Activated T-helper 9 cell treated with anti-CD3 and anti-CD28 coated beads, Interleukin-2, amount 50 U/mL, for 16 hours (primary cell): ENCODE results near the gene GADD45A.
A peak's percentile ranks its signal among the peaks of the same experiment; 100 is the strongest.
"Not testable (repeated sequence)": the region's sequence is repeated elsewhere in the genome, so short reads cannot be mapped to it uniquely, and the experiment has no call there.

ENCODE experiments used
- DNase-seq: peaks from one replicate; pipeline ENCODE4 v3.0.0-alpha.2; 2020; ENCODE audit warnings: low read depth

The GADD45A gene

GRCh38 chr1:67685067-67685557 lies at the start of gene GADD45A:
TSS of gene GADD45A (plus strand) at chr1:67685201. CDS start at chr1:67685495, 294 bp downstream.
- DNase-seq, result peak; percentile 85

GRCh38 chr1:67636146-67636545 lies 48.9 kb upstream of the GADD45A start:
- DNase-seq, result no peak

DNA sequence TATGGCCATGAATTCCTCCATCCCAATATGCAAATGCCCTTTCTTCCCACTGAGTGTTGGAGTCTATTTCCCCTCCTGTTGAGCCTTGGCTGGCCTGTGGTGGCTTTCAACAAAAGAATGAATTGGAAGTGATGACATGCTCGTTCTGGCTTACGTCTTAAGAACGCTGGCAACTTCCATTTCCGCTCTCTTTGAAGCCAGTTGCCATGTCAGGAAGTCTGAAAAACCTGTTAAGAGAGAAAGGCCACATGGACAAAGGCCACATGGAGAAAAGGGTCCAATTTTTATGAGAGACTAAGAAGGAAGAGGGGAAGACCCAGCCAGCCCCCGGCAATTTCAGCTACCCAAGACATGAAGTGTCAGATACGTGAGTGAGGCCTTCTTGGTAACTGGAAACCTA lies 45.6 kb upstream of the GADD45A start:
- DNase-seq, result no peak

DNA sequence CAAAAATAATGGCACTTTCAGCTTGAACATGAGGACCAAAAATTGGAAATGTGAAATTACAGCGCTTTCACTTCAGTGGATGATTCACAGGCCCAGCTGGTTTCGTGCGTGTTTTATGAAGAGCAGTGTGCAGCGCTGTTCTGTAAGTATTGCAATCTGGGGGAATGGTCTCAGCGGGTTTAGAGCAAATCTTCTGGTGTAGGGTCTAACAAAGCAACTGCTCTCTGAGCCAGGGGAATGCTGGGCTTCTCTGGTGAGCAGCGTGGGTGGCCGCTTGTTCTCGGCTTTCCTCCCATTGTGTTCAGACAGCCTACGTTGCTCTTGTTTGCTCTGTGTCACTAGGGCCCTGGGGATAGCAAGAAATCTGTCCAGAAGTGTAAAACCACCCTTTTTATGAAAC lies 42.4 kb upstream of the GADD45A start:
- no peak for DNase-seq

DNA sequence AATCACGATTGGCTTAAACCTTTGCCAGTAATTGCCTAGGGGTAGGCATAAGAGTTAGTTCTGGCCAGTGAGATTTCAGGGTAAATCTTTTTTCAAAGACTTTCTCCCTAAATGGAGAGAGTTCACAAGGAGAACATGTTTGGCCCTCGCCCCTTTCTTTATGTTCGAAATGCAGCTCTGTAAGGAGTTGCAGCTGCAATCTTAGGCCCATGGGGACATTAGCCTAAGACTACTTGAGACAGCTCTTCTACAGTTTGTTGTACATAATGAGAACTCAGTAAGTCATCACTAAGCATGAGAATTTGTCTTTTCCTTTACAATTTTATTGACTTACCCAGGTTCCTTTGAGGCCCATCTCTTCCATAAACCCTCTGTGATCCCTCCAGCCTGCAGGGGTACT lies 40.4 kb upstream of the GADD45A start:
- no peak for DNase-seq

GRCh38 chr1:67645495-67646144 lies 39.4 kb upstream of the GADD45A start:
- DNase-seq, result no peak

DNA sequence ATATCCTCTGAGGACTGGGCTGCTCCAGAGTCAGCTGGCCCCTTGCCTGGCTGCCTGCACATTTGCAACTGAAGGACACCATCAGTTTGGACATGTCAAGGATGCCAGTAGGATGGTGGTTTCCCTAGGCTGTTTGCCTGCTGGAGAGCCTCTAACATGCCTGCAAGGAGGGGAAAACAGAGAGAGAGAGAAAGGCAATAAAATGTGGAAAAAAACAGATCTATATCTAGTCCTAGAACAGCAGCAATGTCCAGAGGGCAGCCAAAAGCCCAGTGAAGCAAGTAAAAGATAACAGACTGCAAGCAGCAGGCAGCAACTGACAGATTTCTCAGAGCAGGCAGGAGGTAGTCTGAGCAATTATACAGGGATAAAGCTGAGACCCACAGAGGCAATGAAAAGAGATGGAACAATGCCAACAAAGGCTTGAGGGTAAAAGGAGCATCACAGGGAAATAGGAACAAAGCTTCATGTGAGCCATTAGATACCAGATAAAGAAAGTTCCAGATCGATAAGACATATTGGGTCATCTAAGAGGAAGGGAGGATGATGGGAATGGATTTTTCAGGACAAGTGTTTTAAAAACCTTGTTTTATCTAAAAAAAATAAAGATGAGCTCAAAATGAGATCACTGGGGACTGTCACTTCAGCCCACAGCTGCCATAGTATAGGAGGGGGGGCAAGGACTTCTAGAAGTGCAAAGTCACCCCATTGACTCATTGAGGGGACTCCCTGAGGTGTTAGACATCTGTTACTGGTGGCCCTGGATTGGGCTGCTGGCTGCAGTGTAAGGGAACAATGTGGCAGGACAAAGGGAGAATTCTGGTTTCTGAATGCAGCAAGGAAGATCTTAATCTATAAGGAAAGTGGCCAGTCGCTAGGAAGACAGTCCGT lies 38.6 kb upstream of the GADD45A start:
- no peak for DNase-seq

DNA sequence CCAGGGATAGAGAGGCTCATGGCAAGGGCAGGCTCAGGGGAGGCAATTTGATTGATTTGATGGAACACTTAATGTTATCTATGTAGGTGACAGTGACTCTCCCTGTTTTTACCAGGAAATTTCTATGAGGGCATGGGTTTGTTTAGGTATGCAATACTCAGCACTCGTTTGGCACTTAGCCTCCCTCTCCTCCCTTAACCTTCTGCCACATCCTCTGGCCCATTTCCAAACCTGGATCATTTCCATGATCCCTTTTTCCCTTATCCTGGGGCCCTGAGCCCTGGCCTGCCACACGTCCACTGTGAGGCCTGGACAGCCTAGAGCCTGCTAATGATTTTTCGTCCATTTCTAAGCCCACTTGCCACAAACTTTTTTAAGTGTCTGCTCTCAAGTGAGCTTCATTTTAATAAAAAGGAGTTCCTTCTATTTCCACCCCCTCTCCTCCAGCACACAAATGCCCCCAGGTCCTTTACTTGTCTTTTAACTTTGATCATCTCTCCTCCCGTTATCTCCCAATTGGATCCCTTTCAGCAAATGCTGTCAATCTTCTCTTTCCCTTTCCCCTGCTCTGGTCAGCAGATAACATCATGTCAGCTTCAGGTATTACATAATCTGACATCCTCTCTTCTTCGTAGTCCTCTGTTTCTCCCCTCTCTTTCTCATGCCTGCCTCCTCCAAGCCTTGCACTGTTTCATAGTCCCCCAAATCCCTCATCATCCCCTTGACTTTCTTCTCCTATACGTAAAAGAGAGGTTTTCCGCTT lies 37.8 kb upstream of the GADD45A start:
- DNase-seq, result no peak

GRCh38 chr1:67647814-67648358 lies 37.1 kb upstream of the GADD45A start:
- no peak for DNase-seq

DNA sequence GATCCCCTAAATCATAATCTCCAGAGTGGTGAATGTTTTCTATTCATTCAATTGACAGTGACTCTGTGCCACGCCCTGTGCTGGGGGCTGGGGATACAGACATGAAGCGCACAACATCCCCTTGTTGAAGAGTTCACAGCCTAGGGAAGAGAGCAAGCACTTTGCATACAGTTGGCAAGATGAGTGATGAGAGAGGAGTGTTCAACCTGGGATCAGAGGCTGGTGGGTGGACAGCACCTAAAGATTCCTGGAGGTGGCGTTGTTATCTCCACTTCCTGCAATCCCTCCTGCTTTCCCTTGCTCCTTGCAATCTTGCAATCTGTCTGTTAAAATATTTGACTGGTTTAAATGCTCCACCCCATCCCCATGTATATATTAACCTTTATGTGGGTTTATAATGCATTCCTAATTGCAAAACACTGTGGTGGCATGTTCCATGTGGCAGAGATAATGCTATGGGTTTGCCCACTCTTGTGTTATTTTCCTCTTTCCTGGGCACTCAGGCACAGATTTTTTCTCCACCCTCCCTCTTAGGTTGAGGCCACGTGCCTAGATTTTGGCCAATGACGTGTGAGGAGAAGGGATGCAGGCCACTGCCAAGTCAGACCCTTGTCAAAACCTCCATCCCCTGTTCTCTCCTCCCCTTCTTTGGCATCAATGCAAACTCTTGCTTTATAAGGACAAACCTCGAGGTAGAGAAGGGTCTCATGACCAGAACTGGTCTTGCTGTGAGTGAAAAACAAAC lies 36.2 kb upstream of the GADD45A start:
- no peak for DNase-seq

DNA sequence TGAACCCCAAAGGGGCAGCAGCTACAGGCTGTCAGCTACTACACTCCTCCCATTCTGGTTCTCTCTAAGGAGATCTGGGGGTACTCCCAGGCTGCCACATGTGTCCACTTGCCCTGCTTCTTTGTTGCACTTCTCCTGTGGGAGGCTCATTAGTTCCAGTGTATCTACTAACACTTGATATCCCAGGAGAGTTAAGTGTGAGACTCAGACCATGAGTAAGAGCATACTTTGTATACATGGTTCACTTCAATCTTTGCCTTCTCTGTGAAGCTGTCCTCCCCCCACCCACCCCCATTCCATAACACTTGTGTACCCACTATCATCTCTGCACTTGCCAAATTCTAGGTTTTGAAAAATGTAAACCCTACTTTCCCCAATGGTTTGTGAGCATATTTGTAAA lies 34.9 kb upstream of the GADD45A start:
- no peak for DNase-seq

DNA sequence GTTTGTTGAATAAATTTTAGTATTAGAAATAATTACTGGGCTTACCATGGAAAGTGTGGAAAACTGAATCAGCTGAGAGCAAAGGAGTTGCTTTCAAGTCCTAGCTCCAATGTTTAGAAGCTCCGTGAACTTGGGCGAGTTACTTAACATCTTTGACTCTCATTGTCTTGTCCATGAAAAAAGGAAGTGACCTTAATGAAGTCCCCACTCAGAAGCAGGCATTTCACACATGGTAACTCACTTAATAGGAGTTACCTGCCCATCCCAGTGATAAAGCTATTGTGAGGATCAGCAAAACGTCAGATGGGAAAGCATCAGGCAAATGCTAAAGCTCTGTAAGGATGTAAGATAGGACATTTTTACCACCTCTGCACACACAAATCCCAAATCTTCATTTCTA lies 34.0 kb upstream of the GADD45A start:
- DNase-seq, result no peak

DNA sequence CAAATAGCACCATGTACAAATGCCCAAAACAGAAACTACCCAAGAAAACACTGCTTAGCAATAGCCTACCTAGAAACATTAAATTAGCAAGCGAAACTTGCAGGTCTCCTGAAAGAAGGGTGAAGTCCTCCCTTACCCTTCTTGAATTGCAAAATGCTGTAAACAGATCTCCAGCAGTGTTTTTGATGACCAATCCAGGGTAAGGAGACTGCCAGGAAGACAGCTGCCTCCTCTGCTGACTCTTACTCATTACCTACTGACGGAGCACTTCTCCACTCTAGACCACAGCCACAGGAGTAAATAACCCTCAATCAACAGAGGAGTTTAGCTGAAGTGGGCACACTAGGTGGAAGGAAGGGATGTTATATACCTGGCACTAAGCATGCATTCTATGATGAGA lies 32.2 kb upstream of the GADD45A start:
- DNase-seq, result no peak

GRCh38 chr1:67653304-67653703 lies 31.7 kb upstream of the GADD45A start:
- DNase-seq, result no peak

GRCh38 chr1:67655581-67655980 lies 29.4 kb upstream of the GADD45A start:
- no peak for DNase-seq

GRCh38 chr1:67657152-67657551 lies 27.8 kb upstream of the GADD45A start:
- not testable (repeated sequence) for DNase-seq

- DNase-seq, result no peak
These were observed 25.8 kb upstream of the GADD45A start for GRCh38 chr1:67659229-67659628.

- DNase-seq, result no peak
These were observed 22.1 kb upstream of the GADD45A start for GRCh38 chr1:67662884-67663283.

DNA sequence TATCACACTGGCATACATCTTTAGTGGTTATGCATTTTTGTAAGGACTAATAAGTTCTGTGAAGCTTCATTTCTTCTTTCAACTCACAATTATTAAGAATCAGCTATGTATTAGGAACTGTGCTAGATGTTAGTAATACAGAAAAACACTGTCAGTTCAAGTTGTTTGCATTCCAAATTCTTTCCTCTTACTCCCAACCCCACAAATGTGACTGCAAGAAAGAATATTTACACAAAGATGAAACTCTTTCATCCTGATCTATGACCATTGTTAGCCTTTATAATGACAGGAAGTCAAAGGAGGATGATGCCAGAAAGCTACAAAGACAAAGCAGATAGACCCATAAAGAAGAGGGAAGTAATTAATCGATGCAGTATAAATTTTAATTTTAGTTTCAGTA lies 21.0 kb upstream of the GADD45A start:
- DNase-seq, result no peak

GRCh38 chr1:67665307-67665706 lies 19.7 kb upstream of the GADD45A start:
- not testable (repeated sequence) for DNase-seq

- no peak for DNase-seq
These were observed 18.4 kb upstream of the GADD45A start for GRCh38 chr1:67666636-67667035.

GRCh38 chr1:67668660-67669059 lies 16.3 kb upstream of the GADD45A start:
- DNase-seq, result no peak
